Ectodermal cell (in vitro differentiated cells): ENCODE results near the gene OSMR.

Experiments used
- H3K27ac ChIP-seq: 2 replicates; pipeline ENCODE4 v1.7.0; 2013; ENCODE audit warnings: mild to moderate bottlenecking, low read depth, low read length; ENCODE audit not compliant: insufficient read depth, poor library complexity, severe bottlenecking
- H3K27me3 ChIP-seq: 2 replicates; pipeline ENCODE4 v1.7.0; 2013; ENCODE audit warnings: mild to moderate bottlenecking, low read length; ENCODE audit not compliant: insufficient read depth, control insufficient read depth, poor library complexity, severe bottlenecking
- H3K36me3 ChIP-seq: one replicate; pipeline ENCODE4 v1.7.0; 2013; ENCODE audit warnings: low read length; ENCODE audit not compliant: control insufficient read depth, insufficient read depth
- H3K4me1 ChIP-seq: one replicate; pipeline ENCODE4 v1.7.0; 2013; ENCODE audit warnings: low read length; ENCODE audit not compliant: control insufficient read depth, insufficient read depth
- H3K4me3 ChIP-seq: 2 replicates; pipeline ENCODE4 v1.7.0; 2013; ENCODE audit warnings: low read depth, low read length, control low read depth; ENCODE audit not compliant: insufficient read depth
- H3K9me3 ChIP-seq: 2 replicates; pipeline ENCODE4 v1.7.0; 2013; ENCODE audit warnings: mild to moderate bottlenecking, low read length, moderate library complexity; ENCODE audit not compliant: control insufficient read depth
- WGBS, 2 experiments: methylation state at CpG; one replicate each; pipeline ENCODE4 v1.1.7; 2013; ENCODE audit warnings: missing lambda C conversion rate in 2 of 2; 5-methylcytosine and 5-hydroxymethylcytosine counted together

Gene OSMR

DNA sequence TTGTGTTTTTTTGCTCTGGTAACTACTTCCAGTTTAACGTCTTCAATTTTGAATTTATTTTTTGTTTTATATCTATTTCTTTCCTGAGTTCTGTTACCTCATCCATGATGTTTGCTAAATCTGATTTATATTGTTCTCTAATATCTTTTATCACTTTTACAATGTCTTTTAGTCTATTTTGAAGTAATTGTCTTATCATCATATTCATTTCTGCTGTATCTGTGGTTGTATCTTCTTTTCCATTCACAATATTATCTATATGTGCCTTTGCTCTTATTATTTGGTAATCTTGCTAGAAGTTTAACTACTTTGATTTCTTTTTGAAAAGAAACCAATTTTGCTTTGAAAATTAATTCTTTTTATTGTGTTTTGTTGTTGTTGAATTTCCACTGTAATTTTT, 43.6 kb downstream of the OSMR start:
- Histone ChIP-seq H3K4me3 (no peak overlapping the region), H3K9me3 (no peaks in the 10 kb centered on the region), H3K4me1 (no peaks in the 10 kb centered on the region), H3K36me3 (no peaks in the 10 kb centered on the region), H3K27ac (no peak overlapping the region), H3K27me3 (no peaks in the 10 kb centered on the region)
- WGBS, 2 experiments: no CpG with 5 or more reads among the region's 1 CpG

DNA sequence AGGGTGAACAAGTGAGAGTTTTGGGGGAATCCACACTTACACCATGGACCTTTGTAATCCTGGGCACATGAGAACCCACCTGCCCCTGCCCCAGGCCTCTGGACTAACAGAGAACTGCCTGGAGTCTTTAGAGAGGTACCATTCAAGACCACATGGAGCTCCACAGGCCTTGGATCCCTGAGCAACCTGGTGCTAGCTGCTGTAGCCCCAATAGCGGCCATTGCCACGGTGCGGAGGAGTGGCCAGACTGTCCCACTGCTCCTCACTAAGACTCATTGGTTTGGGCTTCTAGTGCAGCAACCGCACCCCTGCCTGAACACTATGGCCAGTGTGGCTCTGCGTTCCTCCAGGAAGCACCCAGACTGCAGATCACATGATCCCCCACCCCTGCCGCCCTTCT, 45.8 kb downstream of the OSMR start:
- H3K4me3 ChIP-seq: no peak overlapping the region
- H3K4me1 ChIP-seq: no peaks in the 10 kb centered on the region
- H3K36me3 ChIP-seq: no peaks in the 10 kb centered on the region
- WGBS, 2 experiments: 95 to 96% methylated on average over 6 of the region's 6 CpGs
- H3K9me3 ChIP-seq: no peaks in the 10 kb centered on the region
- no peaks in the 10 kb centered on the region for H3K27me3 ChIP-seq
- H3K27ac ChIP-seq: no peak overlapping the region

DNA sequence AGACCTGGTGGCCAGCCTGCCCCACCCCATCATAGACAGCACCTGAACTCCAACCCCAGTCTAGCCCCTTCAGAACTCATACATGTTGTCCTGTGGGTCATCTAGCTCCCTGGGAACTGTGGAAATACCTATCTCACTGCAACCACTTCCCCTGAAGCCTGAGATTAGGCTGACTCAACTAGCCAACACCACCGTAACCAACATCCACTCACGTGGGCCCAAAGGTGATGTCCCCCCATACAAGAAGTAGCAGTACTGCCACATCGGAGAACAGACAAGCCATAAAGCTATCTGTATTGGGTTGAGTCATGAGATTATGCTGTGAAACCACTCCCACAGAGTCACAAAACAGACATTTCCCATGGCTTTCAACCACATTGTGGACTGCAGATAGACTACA, 46.6 kb downstream of the OSMR start:
- Histone ChIP-seq H3K4me3 (no peak overlapping the region), H3K36me3 (no peaks in the 10 kb centered on the region), H3K27ac (no peak overlapping the region), H3K27me3 (no peaks in the 10 kb centered on the region), H3K9me3 (no peaks in the 10 kb centered on the region), H3K4me1 (no peaks in the 10 kb centered on the region)
- WGBS, 2 experiments: 98 to 100% methylated on average over 3 of the region's 3 CpGs

DNA sequence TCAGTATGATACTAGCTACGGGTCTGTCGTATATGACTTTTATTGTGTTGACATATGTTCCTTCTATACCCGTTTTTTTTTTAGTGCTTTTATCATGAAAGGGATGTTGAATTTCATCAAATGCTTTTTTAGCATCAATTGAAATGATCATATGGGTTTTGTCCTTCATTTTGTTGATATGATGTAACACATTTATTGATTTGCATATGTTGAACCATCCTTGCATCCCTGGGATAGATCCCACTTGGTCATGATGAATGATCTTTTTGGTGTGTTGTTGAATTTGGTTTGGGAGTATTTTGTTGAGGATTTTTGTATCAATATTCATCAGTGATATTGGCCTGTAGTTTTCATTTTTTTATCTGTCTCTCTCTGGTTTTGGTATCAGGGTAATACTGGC, 50.9 kb downstream of the OSMR start:
- no peak overlapping the region for H3K4me3 ChIP-seq
- no peaks in the 10 kb centered on the region for H3K4me1 ChIP-seq
- H3K27me3 ChIP-seq: no peaks in the 10 kb centered on the region
- H3K9me3 ChIP-seq: no peaks in the 10 kb centered on the region
- 91 to 100% methylated on average over 3 of the region's 3 CpGs for WGBS, 2 experiments
- no peak overlapping the region for H3K27ac ChIP-seq
- H3K36me3 ChIP-seq: no peaks in the 10 kb centered on the region

DNA sequence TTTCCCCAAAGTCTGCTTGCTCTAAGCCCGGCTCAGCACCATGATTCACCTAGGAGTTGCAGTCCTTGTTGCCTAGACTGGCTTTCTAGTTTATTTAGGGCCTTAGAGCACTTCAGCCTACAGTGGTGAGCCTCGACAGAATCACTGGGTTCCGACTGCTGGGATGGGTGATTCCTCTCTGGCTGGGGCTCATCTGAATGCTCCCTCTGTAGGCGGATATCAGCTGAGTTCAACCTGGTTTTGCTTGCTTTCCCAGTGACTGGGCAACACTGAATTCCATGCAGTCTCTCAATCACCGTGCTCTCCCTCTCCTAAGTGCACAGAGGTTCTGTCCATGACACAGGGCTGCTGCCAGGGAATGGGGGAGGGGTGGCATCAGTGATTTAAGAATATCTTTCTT, 54.1 kb downstream of the OSMR start:
- H3K9me3 ChIP-seq: no peaks in the 10 kb centered on the region
- no peaks in the 10 kb centered on the region for H3K36me3 ChIP-seq
- 81 to 83% methylated on average over 5 of the region's 5 CpGs for WGBS, 2 experiments
- H3K27ac ChIP-seq: no peak overlapping the region
- no peaks in the 10 kb centered on the region for H3K4me1 ChIP-seq
- H3K27me3 ChIP-seq: no peaks in the 10 kb centered on the region
- H3K4me3 ChIP-seq: no peak overlapping the region

DNA sequence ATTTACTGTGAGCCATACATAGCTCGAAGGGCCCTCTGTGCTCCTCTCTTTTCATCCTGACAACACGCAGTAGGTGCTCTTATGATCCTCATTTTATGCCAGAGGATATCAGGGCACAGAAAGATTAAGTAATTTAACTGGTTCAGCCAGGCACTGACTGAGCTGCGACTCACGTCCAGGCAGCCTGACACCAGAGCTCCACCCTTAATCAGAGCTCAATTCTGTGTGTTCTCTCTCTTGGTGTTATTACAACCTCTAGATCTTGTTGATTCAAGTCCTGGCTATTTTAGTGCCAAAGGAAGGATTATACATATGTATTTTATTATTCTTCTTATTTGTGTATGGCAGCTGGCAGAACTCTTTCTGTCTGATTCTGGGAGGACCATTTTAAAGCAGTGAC, 59.7 kb downstream of the OSMR start:
- WGBS, 2 experiments: 89 to 90% methylated on average over 4 of the region's 4 CpGs
- Histone ChIP-seq H3K4me3 (no peak overlapping the region), H3K9me3 (no peaks in the 10 kb centered on the region)

DNA sequence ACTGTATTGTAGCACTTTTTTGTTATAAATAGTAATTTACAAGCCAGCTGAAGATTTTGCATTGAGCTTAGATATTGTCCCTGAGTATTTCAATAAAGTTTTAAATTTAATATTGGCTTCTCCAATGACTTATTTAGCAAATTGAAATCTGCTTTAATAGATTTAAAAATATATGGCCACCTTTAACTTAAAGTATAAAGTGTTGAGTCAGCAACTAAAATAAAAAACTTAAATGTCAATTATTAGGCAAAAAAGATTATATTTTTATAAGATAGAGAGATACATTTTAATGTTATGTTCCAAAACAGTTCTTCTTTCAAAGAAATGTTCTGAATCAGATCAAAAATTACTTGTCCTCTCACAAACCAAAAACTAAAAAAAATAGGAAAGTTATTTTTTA, 60.7 kb downstream of the OSMR start:
- Histone ChIP-seq H3K4me1 (no peaks in the 10 kb centered on the region), H3K27ac (no peak overlapping the region), H3K9me3 (no peaks in the 10 kb centered on the region), H3K4me3 (no peak overlapping the region), H3K27me3 (no peaks in the 10 kb centered on the region), H3K36me3 (no peaks in the 10 kb centered on the region)

More for the DNA sequence above, 59.7 kb downstream of the OSMR start:
- no peaks in the 10 kb centered on the region for H3K27me3 ChIP-seq
- no peak overlapping the region for H3K27ac ChIP-seq
- no peaks in the 10 kb centered on the region for H3K4me1 ChIP-seq
- H3K36me3 ChIP-seq: no peaks in the 10 kb centered on the region

DNA sequence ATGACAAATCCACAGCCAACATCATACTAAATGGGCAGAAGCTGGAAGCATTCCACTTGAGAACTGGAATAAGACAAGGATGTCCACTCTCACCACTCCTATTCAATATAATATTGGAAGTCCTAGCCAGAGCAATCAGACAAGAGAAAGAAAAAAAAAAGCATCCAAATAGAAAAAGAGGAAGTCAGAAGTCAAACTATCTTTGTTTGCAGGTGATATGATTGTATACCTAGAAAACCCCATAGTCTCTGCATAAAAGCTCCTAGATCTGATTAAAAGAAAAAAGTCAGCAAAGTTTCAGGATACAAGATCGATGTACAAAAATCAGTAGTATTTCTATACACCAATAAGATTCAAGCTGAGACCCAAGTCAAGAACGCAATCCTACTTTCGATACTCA, 66.1 kb downstream of the OSMR start:
- H3K9me3 ChIP-seq: no peaks in the 10 kb centered on the region
- no peaks in the 10 kb centered on the region for H3K27me3 ChIP-seq
- no peak overlapping the region for H3K27ac ChIP-seq
- no peak overlapping the region for H3K4me3 ChIP-seq
- no peaks in the 10 kb centered on the region for H3K36me3 ChIP-seq
- no peaks in the 10 kb centered on the region for H3K4me1 ChIP-seq
- 91 to 96% methylated on average over 2 to 3 of the region's 3 CpGs for WGBS, 2 experiments

DNA sequence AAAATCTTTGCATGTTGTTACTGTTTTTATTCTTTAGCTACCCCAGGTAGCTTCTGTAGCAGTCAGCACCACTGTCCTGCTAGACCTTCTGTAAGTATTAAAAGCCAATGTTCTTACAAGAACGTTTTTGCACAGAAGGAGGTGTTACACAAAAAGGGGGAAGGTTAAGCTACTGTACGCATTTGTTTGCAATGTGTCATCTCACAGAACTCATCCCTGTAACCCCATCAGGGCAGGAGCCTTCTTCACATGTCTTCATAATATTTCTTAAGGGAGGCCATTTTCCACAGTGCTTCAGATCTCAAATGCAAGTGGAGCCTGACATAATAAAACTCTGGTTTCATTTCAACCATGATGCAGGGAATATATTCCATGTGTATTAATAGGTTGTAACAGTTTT, 67.9 kb downstream of the OSMR start:
- Histone ChIP-seq H3K36me3 (no peaks in the 10 kb centered on the region), H3K4me1 (no peaks in the 10 kb centered on the region)
- 87 to 89% methylated on average over 2 of the region's 2 CpGs for WGBS, 2 experiments

DNA sequence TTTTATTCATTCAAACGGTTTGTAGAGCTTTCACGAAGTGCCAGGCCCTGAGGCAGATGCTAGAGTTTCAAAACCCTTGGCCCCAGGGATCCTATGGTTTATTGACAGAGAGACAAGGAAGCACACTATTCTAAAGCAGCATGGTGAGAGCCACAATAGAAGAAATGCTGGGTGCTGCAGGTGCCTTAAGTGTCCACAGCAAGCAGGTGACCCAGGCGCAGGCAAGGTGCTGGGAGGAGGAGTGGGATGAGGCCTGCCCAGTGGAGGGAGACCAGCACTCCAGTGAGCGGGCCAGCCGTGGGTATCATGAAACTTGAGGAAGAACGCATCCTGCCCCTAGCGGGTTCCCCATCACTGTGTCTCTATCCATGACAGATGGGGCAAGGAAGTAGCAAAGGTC, 71.0 kb downstream of the OSMR start:
- Histone ChIP-seq H3K9me3 (no peaks in the 10 kb centered on the region), H3K4me3 (no peak overlapping the region), H3K27ac (no peak overlapping the region), H3K4me1 (no peaks in the 10 kb centered on the region), H3K27me3 (no peaks in the 10 kb centered on the region), H3K36me3 (no peaks in the 10 kb centered on the region)
- 65 to 75% methylated on average over 7 of the region's 7 CpGs for WGBS, 2 experiments

More for the DNA sequence above, 67.9 kb downstream of the OSMR start:
- no peaks in the 10 kb centered on the region for H3K27me3 ChIP-seq
- no peak overlapping the region for H3K4me3 ChIP-seq
- no peak overlapping the region for H3K27ac ChIP-seq
- no peaks in the 10 kb centered on the region for H3K9me3 ChIP-seq

DNA sequence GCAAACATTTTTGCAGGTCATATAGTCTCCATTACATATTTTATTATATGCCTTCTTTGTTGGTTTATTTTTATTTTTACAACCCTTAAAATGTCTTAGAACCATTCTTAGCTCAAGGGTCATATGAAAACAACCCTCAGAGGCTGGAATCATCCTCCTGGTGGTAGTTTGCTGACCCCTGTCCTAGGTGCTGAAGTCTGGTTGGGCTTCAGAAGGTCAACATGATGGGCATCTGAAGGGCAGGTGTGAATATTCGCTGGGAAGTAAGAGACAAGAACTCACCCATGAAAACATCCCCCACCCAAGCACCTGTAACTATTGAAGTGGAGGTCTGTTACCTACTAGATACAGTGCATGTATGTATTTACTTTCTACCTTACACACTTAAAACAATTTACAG, 75.4 kb downstream of the OSMR start:
- Histone ChIP-seq H3K27ac (no peak overlapping the region), H3K36me3 (no peaks in the 10 kb centered on the region), H3K27me3 (no peaks in the 10 kb centered on the region), H3K4me1 (no peaks in the 10 kb centered on the region), H3K4me3 (no peak overlapping the region), H3K9me3 (no peaks in the 10 kb centered on the region)
- WGBS, 2 experiments: no CpG with 5 or more reads among the region's 1 CpG
